Trophoblast cell (in vitro differentiated cells and primary cell): ENCODE measurements around the gene MLC1.

ENCODE experiments used
- DNase-seq, 2 donors: peaks; one replicate each; pipeline ENCODE4 v3.0.0-alpha.2; 2016
- H2AFZ ChIP-seq: 2 replicates; pipeline ENCODE4 v1.6.1; 2013; ENCODE audit warnings: low read length, moderate library complexity, mild to moderate bottlenecking; ENCODE audit not compliant: insufficient read depth, poor library complexity
- H2AK5ac ChIP-seq: 2 replicates; pipeline ENCODE4 v1.6.1; 2013; ENCODE audit warnings: mild to moderate bottlenecking, low read length
- H2BK120ac ChIP-seq: 2 replicates; pipeline ENCODE4 v1.6.1; 2013; ENCODE audit warnings: low read length, mild to moderate bottlenecking, moderate library complexity; ENCODE audit not compliant: insufficient read depth, poor library complexity
- H2BK12ac ChIP-seq: 2 replicates; pipeline ENCODE4 v1.6.1; 2013; ENCODE audit warnings: mild to moderate bottlenecking, low read length, moderate library complexity
- H2BK5ac ChIP-seq: 2 replicates; pipeline ENCODE4 v1.6.1; 2013; ENCODE audit warnings: low read length, low read depth, moderate library complexity, mild to moderate bottlenecking; ENCODE audit not compliant: poor library complexity
- H3K14ac ChIP-seq: 2 replicates; pipeline ENCODE4 v1.6.1; 2013; ENCODE audit warnings: mild to moderate bottlenecking, low read length
- H3K18ac ChIP-seq: 2 replicates; pipeline ENCODE4 v1.6.1; 2013; ENCODE audit warnings: mild to moderate bottlenecking, low read length
- H3K23ac ChIP-seq: 2 replicates; pipeline ENCODE4 v1.6.1; 2013; ENCODE audit warnings: low read length
- H3K27ac ChIP-seq: 2 replicates; pipeline ENCODE4 v1.5.1; 2013; ENCODE audit warnings: low read depth, mild to moderate bottlenecking, inconsistent platforms, low read length, moderate library complexity
- H3K27me3 ChIP-seq: 2 replicates; pipeline ENCODE4 v1.6.1; 2013; ENCODE audit warnings: inconsistent platforms, mild to moderate bottlenecking, low read length, moderate library complexity; ENCODE audit not compliant: insufficient read depth
- H3K36me3 ChIP-seq, 2 experiments: 1 replicate in 1 of 2; 2 replicates in 1 of 2; pipeline ENCODE4 v1.6.1; 2013; ENCODE audit warnings: low read length in 2 of 2, mild to moderate bottlenecking in 2 of 2, moderate library complexity in 1 of 2; ENCODE audit not compliant: insufficient read depth in 2 of 2, control insufficient read depth in 1 of 2
- H3K4ac ChIP-seq: 2 replicates; pipeline ENCODE4 v1.6.1; 2013; ENCODE audit warnings: low read depth, mild to moderate bottlenecking, low read length, moderate library complexity
- H3K4me1 ChIP-seq, 2 experiments: 1 replicate in 1 of 2; 2 replicates in 1 of 2; pipeline ENCODE4 v1.6.1; 2013; ENCODE audit warnings: low read length in 2 of 2, mild to moderate bottlenecking in 2 of 2, moderate library complexity in 1 of 2; ENCODE audit not compliant: insufficient read depth in 2 of 2, control insufficient read depth in 1 of 2
- H3K4me2 ChIP-seq: 2 replicates; pipeline ENCODE4 v1.6.1; 2013; ENCODE audit warnings: inconsistent platforms, mild to moderate bottlenecking, low read length, moderate library complexity
- H3K4me3 ChIP-seq: 2 replicates; pipeline ENCODE4 v1.5.1; 2013; ENCODE audit warnings: mild to moderate bottlenecking, low read depth, low read length, inconsistent platforms
- H3K79me1 ChIP-seq: one replicate; pipeline ENCODE4 v1.6.1; 2013; ENCODE audit warnings: low read length
- H3K79me2 ChIP-seq: 2 replicates; pipeline ENCODE4 v1.6.1; 2013; ENCODE audit warnings: low read length, mild to moderate bottlenecking; ENCODE audit not compliant: control insufficient read depth, insufficient read depth, poor library complexity
- H3K9ac ChIP-seq: 2 replicates; pipeline ENCODE4 v1.6.1; 2013; ENCODE audit warnings: mild to moderate bottlenecking, low read length
- H3K9me3 ChIP-seq: 2 replicates; pipeline ENCODE4 v1.6.1; 2013; ENCODE audit warnings: low read depth, mild to moderate bottlenecking, control low read depth, inconsistent platforms, low read length; ENCODE audit not compliant: insufficient read depth
- H4K12ac ChIP-seq: 2 replicates; pipeline ENCODE4 v1.6.1; 2013; ENCODE audit warnings: low read depth, mild to moderate bottlenecking, low read length, moderate library complexity
- H4K8ac ChIP-seq: 2 replicates; pipeline ENCODE4 v1.6.1; 2013; ENCODE audit warnings: low read depth, mild to moderate bottlenecking, low read length, moderate library complexity
- H4K91ac ChIP-seq: one replicate; pipeline ENCODE4 v1.6.1; 2013; ENCODE audit warnings: low read depth, mild to moderate bottlenecking, low read length, moderate library complexity
- WGBS: extraction: QIAGEN DNeasy Blood & Tissue Kit; methylation state at CpG from one replicate; pipeline ENCODE4 v1.1.7; 2013; ENCODE audit warnings: missing lambda C conversion rate; ENCODE audit not compliant: insufficient read length, insufficient coverage; ENCODE audit errors: extremely low coverage; 5-methylcytosine and 5-hydroxymethylcytosine counted together

MLC1 gene

GRCh38 chr22:50125029-50125428, 39.8 kb upstream of the MLC1 start:
- DNase-seq, result no peak
- Histone ChIP-seq H4K8ac (no peak overlapping the region), H3K4me2 (no peak overlapping the region), H2BK120ac (no peak overlapping the region), H2BK5ac (no peak overlapping the region), H3K14ac (no peak overlapping the region), H3K36me3 (no peaks in the 10 kb centered on the region), H4K12ac (no peak overlapping the region), H2BK12ac (no peak overlapping the region), H3K27ac (no peak overlapping the region), H2AK5ac (no peak overlapping the region), H3K4me3 (no peak overlapping the region), H3K4me1 (no peaks in the 10 kb centered on the region), H2AFZ (no peak overlapping the region), H3K9ac (no peak overlapping the region), H3K9me3 (peaks cover 1% of the 10 kb centered on the region), H3K79me1 (no peaks in the 10 kb centered on the region), H3K4ac (no peak overlapping the region), H4K91ac (no peak overlapping the region), H3K23ac (no peak overlapping the region), H3K18ac (no peak overlapping the region), H3K27me3 (no peaks in the 10 kb centered on the region), H3K79me2 (no peaks in the 10 kb centered on the region)
- WGBS, result no CpG with 5 or more reads among the region's 9 CpGs

GRCh38 chr22:50123119-50123518, 37.9 kb upstream of the MLC1 start:
- no peak overlapping the region for H3K4me3 ChIP-seq
- no peak overlapping the region for H2BK120ac ChIP-seq
- no peak overlapping the region for H3K4ac ChIP-seq
- no peak overlapping the region for H3K27ac ChIP-seq
- no peak overlapping the region for H4K91ac ChIP-seq
- H2BK12ac ChIP-seq, result no peak overlapping the region
- no peaks in the 10 kb centered on the region for H3K79me1 ChIP-seq
- H3K18ac ChIP-seq, result no peak overlapping the region
- H3K14ac ChIP-seq, result no peak overlapping the region
- H4K12ac ChIP-seq, result no peak overlapping the region
- no peak overlapping the region for H2BK5ac ChIP-seq
- no peak overlapping the region for H2AK5ac ChIP-seq
- H3K79me2 ChIP-seq, result no peaks in the 10 kb centered on the region
- no peak overlapping the region for H3K4me2 ChIP-seq
- H2AFZ ChIP-seq, result no peak overlapping the region
- no peak overlapping the region for H3K23ac ChIP-seq
- no peak for DNase-seq
- no peaks in the 10 kb centered on the region for H3K27me3 ChIP-seq
- no peak overlapping the region for H4K8ac ChIP-seq
- H3K9me3 ChIP-seq, result peaks cover 1% of the 10 kb centered on the region
- H3K36me3 ChIP-seq, result no peaks in the 10 kb centered on the region
- no peak overlapping the region for H3K9ac ChIP-seq
- peaks cover 8 to 11% of the 10 kb centered on the region in 2 experiments for H3K4me1 ChIP-seq
- WGBS, result no CpG with 5 or more reads among the region's 4 CpGs

GRCh38 chr22:50121202-50121740, 36.0 kb upstream of the MLC1 start:
- Histone ChIP-seq H3K79me1 (peaks cover 3% of the 10 kb centered on the region), H3K4ac (no peak overlapping the region), H3K14ac (no peak overlapping the region), H3K18ac (no peak overlapping the region), H3K79me2 (no peaks in the 10 kb centered on the region), H4K8ac (no peak overlapping the region), H3K9ac (no peak overlapping the region), H3K23ac (no peak overlapping the region), H2BK5ac (no peak overlapping the region), H2AFZ (no peak overlapping the region), H4K91ac (no peak overlapping the region), H3K27me3 (no peaks in the 10 kb centered on the region), H3K36me3 (no peaks in the 10 kb centered on the region), H2BK12ac (no peak overlapping the region), H3K4me3 (no peak overlapping the region), H2AK5ac (peak overlapping the region; percentile 47), H4K12ac (no peak overlapping the region), H2BK120ac (no peak overlapping the region), H3K4me2 (no peak overlapping the region), H3K27ac (no peak overlapping the region), H3K9me3 (peaks cover 1% of the 10 kb centered on the region), H3K4me1 (peaks cover 9 to 14% of the 10 kb centered on the region in 2 experiments)
- WGBS, result no CpG with 5 or more reads among the region's 11 CpGs
- no peak for DNase-seq

- Histone ChIP-seq H3K18ac (no peak overlapping the region), H3K9me3 (peaks cover 1% of the 10 kb centered on the region), H2BK5ac (no peak overlapping the region), H3K27ac (no peak overlapping the region), H2AK5ac (no peak overlapping the region), H3K4me3 (no peak overlapping the region), H2AFZ (no peak overlapping the region), H2BK12ac (peak overlapping the region; percentile 19), H3K4ac (no peak overlapping the region), H3K23ac (no peak overlapping the region), H3K14ac (no peak overlapping the region), H3K27me3 (no peaks in the 10 kb centered on the region), H3K36me3 (no peaks in the 10 kb centered on the region), H4K8ac (no peak overlapping the region), H2BK120ac (no peak overlapping the region), H4K12ac (no peak overlapping the region), H4K91ac (peak overlapping the region; percentile 57), H3K79me2 (no peaks in the 10 kb centered on the region), H3K4me2 (no peak overlapping the region), H3K9ac (no peak overlapping the region), H3K4me1 (peaks cover 10 to 15% of the 10 kb centered on the region in 2 experiments), H3K79me1 (peaks cover 9% of the 10 kb centered on the region)
- no peak for DNase-seq
- no CpG with 5 or more reads among the region's 6 CpGs for WGBS
Observed at GRCh38 chr22:50119768-50120251, 34.6 kb upstream of the MLC1 start.
